SH-SY5Y (cell line): ENCODE results near the gene TNPO3.

Experiments
- GATA2 ChIP-seq: IDR thresholded peaks from 2 replicates; pipeline ENCODE4 v1.6.1; 2011; ENCODE audit warnings: mild to moderate bottlenecking, low read depth, low read length
- GATA3 ChIP-seq: IDR thresholded peaks from 2 replicates; pipeline ENCODE4 v1.6.1; 2011; ENCODE audit warnings: low read depth, mild to moderate bottlenecking, low read length, moderate library complexity

- TF ChIP-seq GATA3 (no peak), GATA2 (no peak)
Observed at GRCh38 chr7:128944487-128945236, 110.2 kb downstream of the TNPO3 start.
